Smooth muscle cell (in vitro differentiated cells): ENCODE measurements around the gene RBP3. TPM values are rescaled to one million over a fixed set of nuclear protein-coding genes. Genes with fewer than 3 reads are reported as not detected.

Experiments used
- DNase-seq: peaks from one replicate; lab custom pipeline; 2025; ENCODE audit not compliant: unreplicated experiment; lab: John Stamatoyannopoulos, UW
- H2AFZ ChIP-seq: fragments of 200-600 bp; sonication (generic); 2 replicates; pipeline ENCODE4 v1.6.0; 2016; ENCODE audit warnings: antibody characterized with exemption, low read depth, mild to moderate bottlenecking
- H3F3A ChIP-seq: fragments of 200-600 bp; sonication (generic); 2 replicates; pipeline ENCODE4 v1.6.0; 2017; ENCODE audit warnings: antibody characterized with exemption, low read depth
- H3K27ac ChIP-seq: fragments of 200-600 bp; sonication (generic); 2 replicates; pipeline ENCODE4 v1.5.1; 2016; ENCODE audit warnings: low read depth, mild to moderate bottlenecking
- H3K27me3 ChIP-seq: fragments of 200-600 bp; sonication (generic); 2 replicates; pipeline ENCODE4 v1.6.1; 2016; ENCODE audit warnings: low read depth, mild to moderate bottlenecking
- H3K36me3 ChIP-seq: fragments of 200-600 bp; sonication (generic); 2 replicates; pipeline ENCODE4 v1.5.1; 2016; ENCODE audit warnings: low read depth
- H3K4me1 ChIP-seq: fragments of 200-600 bp; sonication (generic); 2 replicates; pipeline ENCODE4 v1.5.1; 2016; ENCODE audit warnings: low read depth
- H3K4me2 ChIP-seq: fragments of 200-600 bp; sonication (generic); 2 replicates; pipeline ENCODE4 v1.6.0; 2016; ENCODE audit warnings: mild to moderate bottlenecking
- H3K4me3 ChIP-seq: fragments of 200-600 bp; sonication (generic); 2 replicates; pipeline ENCODE4 v1.5.1; 2016; ENCODE audit warnings: mild to moderate bottlenecking
- H3K79me2 ChIP-seq: fragments of 200-600 bp; sonication (generic); 2 replicates; pipeline ENCODE4 v1.6.0; 2016; ENCODE audit warnings: low read depth, mild to moderate bottlenecking
- H3K9ac ChIP-seq: fragments of 200-600 bp; sonication (generic); 2 replicates; pipeline ENCODE4 v1.6.0; 2016; ENCODE audit warnings: low read depth
- H3K9me3 ChIP-seq: fragments of 200-600 bp; sonication (generic); replicated peaks from 2 replicates; pipeline ENCODE4 v1.5.1; 2016; ENCODE audit warnings: low read depth
- H4K20me1 ChIP-seq: fragments of 200-600 bp; sonication (generic); 2 replicates; pipeline ENCODE4 v1.6.0; 2016; ENCODE audit warnings: low read depth
- WGBS: methylation state at CpG from one replicate; pipeline ENCODE4 v1.1.7; 2016; ENCODE audit warnings: low lambda C conversion rate; 5-methylcytosine and 5-hydroxymethylcytosine counted together
- polyA plus RNA-seq: library from polyadenylated mRNA; unstranded; fragments of >200 nt; fragmentation: Nextera tagmentation; extraction: Ambion mirVana; gene quantifications from 2 replicates; pipeline ENCODE4 v1.2.1, GENCODE V29; 2016
- total RNA-seq: library from RNA; depleted of rRNA; stranded (reverse); fragments of >200 nt; gene quantifications from 2 replicates; pipeline ENCODE4 v1.2.3, GENCODE V29; 2014
- TF ChIP-seq, protein P1 (sequence below): fragments of 200-600 bp; sonication (generic); IDR thresholded peaks from 2 replicates; pipeline ENCODE4 v1.5.1; 2017; ENCODE audit warnings: borderline replicate concordance, mild to moderate bottlenecking, antibody characterized with exemption; ENCODE audit not compliant: insufficient read depth, poor library complexity, severe bottlenecking

Gene RBP3
- total and polyA plus RNA-seq, 2 experiments from 2014 or later, result not detected

DNA sequence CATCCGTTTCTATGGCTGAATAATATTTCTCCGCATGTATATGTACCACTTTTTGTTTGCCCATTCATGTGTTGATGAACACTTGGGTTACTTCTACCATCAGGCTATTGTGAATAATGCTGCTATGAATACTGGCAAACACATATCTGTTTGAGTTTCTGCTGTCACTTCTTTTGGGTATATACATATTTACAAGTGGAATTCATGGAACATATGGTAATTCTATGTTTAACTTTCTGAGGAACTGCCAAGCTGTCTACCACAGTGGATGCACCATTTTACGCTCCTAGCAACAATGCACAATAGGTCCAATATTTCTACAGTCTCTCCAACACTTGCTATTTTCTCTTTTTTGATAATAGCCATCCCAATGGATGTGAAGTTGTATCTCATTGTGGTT lies 41.5 kb downstream of the RBP3 start:
- Histone ChIP-seq H3K4me2 (no peak overlapping the region), H3F3A (no peaks in the 10 kb centered on the region), H3K9ac (no peak overlapping the region), H3K9me3 (no peaks in the 10 kb centered on the region), H3K79me2 (no peaks in the 10 kb centered on the region), H2AFZ (no peak overlapping the region), H3K4me3 (no peak overlapping the region), H3K4me1 (peaks cover 3% of the 10 kb centered on the region), H3K27me3 (no peaks in the 10 kb centered on the region), H3K36me3 (no peaks in the 10 kb centered on the region), H4K20me1 (no peaks in the 10 kb centered on the region), H3K27ac (no peak overlapping the region)
- 97% methylated on average over 3 of the region's 3 CpGs for WGBS
- DNase-seq, result no peak
- TF ChIP-seq, protein P1, sequence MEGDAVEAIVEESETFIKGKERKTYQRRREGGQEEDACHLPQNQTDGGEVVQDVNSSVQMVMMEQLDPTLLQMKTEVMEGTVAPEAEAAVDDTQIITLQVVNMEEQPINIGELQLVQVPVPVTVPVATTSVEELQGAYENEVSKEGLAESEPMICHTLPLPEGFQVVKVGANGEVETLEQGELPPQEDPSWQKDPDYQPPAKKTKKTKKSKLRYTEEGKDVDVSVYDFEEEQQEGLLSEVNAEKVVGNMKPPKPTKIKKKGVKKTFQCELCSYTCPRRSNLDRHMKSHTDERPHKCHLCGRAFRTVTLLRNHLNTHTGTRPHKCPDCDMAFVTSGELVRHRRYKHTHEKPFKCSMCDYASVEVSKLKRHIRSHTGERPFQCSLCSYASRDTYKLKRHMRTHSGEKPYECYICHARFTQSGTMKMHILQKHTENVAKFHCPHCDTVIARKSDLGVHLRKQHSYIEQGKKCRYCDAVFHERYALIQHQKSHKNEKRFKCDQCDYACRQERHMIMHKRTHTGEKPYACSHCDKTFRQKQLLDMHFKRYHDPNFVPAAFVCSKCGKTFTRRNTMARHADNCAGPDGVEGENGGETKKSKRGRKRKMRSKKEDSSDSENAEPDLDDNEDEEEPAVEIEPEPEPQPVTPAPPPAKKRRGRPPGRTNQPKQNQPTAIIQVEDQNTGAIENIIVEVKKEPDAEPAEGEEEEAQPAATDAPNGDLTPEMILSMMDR, result no peak

DNA sequence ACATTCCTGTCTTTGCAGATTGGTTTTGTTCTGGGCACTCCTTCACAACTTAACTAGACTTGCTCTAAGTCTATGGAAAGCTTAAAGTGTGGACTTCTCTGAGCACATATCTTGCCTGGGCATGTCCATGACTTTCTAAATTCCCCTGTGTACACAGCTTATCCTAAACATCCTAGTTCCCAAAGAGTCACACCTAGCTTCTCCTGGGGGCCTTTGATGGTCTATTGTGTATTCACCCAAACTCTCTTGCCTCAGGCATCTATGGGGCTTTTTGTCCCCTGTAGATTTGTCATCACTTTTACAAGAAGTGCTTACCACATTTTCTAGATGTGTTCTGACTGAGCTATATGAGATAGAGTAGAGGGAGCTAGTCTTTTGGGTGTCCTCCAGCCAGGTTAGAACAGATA lies 48.2 kb downstream of the RBP3 start:
- no peaks in the 10 kb centered on the region for H3F3A ChIP-seq
- no peak overlapping the region for H3K9ac ChIP-seq
- H3K79me2 ChIP-seq, result no peaks in the 10 kb centered on the region
- peak overlapping the region; percentile 37 for H3K27ac ChIP-seq
- no peaks in the 10 kb centered on the region for H3K27me3 ChIP-seq
- H3K36me3 ChIP-seq, result no peaks in the 10 kb centered on the region
- H3K9me3 ChIP-seq, result no peaks in the 10 kb centered on the region
- no peak for DNase-seq
- H4K20me1 ChIP-seq, result no peaks in the 10 kb centered on the region
- TF ChIP-seq, protein P1, result no peak
- no peaks in the 10 kb centered on the region for H3K4me1 ChIP-seq
- no peak overlapping the region for H3K4me3 ChIP-seq
- H3K4me2 ChIP-seq, result no peak overlapping the region
- H2AFZ ChIP-seq, result peak overlapping the region; percentile 1

DNA sequence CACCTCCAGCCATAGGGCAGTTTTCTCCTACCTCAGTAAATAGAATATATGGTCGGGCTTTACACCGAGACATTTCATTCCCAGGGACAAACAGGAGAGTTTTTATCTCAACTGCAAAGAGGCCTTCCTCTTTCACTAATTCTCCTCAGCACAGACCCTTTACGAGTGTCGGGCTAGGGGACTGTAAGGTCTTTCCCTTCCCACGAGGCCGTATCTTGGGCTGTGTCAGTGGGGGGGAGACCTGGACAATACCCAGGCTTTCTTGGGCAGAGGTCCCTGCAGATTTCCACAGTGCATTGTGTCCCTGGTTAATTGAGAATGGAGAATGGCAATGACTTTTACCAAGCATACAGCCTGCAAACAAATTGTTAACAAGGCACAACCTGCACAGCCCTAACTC lies 49.1 kb downstream of the RBP3 start:
- no peak overlapping the region for H3K4me3 ChIP-seq
- H3K4me1 ChIP-seq, result no peaks in the 10 kb centered on the region
- no peaks in the 10 kb centered on the region for H3K27me3 ChIP-seq
- no peak overlapping the region for H3K27ac ChIP-seq
- H3K9me3 ChIP-seq, result no peaks in the 10 kb centered on the region
- no peaks in the 10 kb centered on the region for H3K36me3 ChIP-seq
- no peaks in the 10 kb centered on the region for H3K79me2 ChIP-seq
- H4K20me1 ChIP-seq, result no peaks in the 10 kb centered on the region
- TF ChIP-seq, protein P1, result no peak
- no peak overlapping the region for H3K9ac ChIP-seq
- WGBS, result 57% methylated on average over 6 of the region's 6 CpGs
- no peak overlapping the region for H3K4me2 ChIP-seq
- H3F3A ChIP-seq, result no peaks in the 10 kb centered on the region
- H2AFZ ChIP-seq, result no peak overlapping the region
- DNase-seq, result no peak

DNA sequence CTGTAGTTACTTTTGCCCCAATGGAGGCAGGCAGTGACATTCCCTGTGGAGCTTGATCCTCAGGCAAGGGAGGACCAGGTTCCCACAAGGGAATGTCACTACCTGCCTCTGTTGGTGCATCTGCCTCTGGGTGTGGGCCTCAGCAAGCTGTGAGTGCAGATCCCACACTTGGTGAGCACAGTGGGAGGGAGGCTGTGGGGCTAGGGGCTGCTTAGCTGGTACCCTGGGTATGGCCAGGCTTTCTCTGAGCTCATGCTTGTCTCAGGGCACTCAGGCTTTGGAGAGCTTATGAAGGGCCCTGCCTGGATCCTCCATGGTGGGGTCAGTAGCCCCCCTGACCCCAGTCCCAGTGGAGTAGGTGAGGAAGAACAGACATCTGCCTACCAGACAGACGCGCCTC lies 52.1 kb downstream of the RBP3 start:
- Histone ChIP-seq H3K79me2 (no peaks in the 10 kb centered on the region), H4K20me1 (no peaks in the 10 kb centered on the region), H3F3A (no peaks in the 10 kb centered on the region), H3K27me3 (no peaks in the 10 kb centered on the region), H2AFZ (no peak overlapping the region), H3K9ac (no peak overlapping the region), H3K9me3 (no peaks in the 10 kb centered on the region), H3K27ac (no peak overlapping the region), H3K4me1 (no peaks in the 10 kb centered on the region), H3K4me2 (no peak overlapping the region), H3K4me3 (no peak overlapping the region), H3K36me3 (no peaks in the 10 kb centered on the region)
- TF ChIP-seq, protein P1, result no peak
- DNase-seq, result no peak
- 94% methylated on average over 2 of the region's 2 CpGs for WGBS
